Smooth muscle cell (in vitro differentiated cells): ENCODE data around the gene ZNF343. TPM values are rescaled to one million over a fixed set of nuclear protein-coding genes. Genes with fewer than 3 reads are reported as not detected.

Source experiments
- DNase-seq: peaks from one replicate; lab custom pipeline; 2025; ENCODE audit not compliant: unreplicated experiment; lab: John Stamatoyannopoulos, UW
- H2AFZ ChIP-seq: fragments of 200-600 bp; sonication (generic); 2 replicates; pipeline ENCODE4 v1.6.0; 2016; ENCODE audit warnings: antibody characterized with exemption, low read depth, mild to moderate bottlenecking
- H3F3A ChIP-seq: fragments of 200-600 bp; sonication (generic); 2 replicates; pipeline ENCODE4 v1.6.0; 2017; ENCODE audit warnings: antibody characterized with exemption, low read depth
- H3K27ac ChIP-seq: fragments of 200-600 bp; sonication (generic); 2 replicates; pipeline ENCODE4 v1.5.1; 2016; ENCODE audit warnings: low read depth, mild to moderate bottlenecking
- H3K27me3 ChIP-seq: fragments of 200-600 bp; sonication (generic); 2 replicates; pipeline ENCODE4 v1.6.1; 2016; ENCODE audit warnings: low read depth, mild to moderate bottlenecking
- H3K36me3 ChIP-seq: fragments of 200-600 bp; sonication (generic); 2 replicates; pipeline ENCODE4 v1.5.1; 2016; ENCODE audit warnings: low read depth
- H3K4me1 ChIP-seq: fragments of 200-600 bp; sonication (generic); 2 replicates; pipeline ENCODE4 v1.5.1; 2016; ENCODE audit warnings: low read depth
- H3K4me2 ChIP-seq: fragments of 200-600 bp; sonication (generic); 2 replicates; pipeline ENCODE4 v1.6.0; 2016; ENCODE audit warnings: mild to moderate bottlenecking
- H3K4me3 ChIP-seq: fragments of 200-600 bp; sonication (generic); 2 replicates; pipeline ENCODE4 v1.5.1; 2016; ENCODE audit warnings: mild to moderate bottlenecking
- H3K79me2 ChIP-seq: fragments of 200-600 bp; sonication (generic); 2 replicates; pipeline ENCODE4 v1.6.0; 2016; ENCODE audit warnings: low read depth, mild to moderate bottlenecking
- H3K9ac ChIP-seq: fragments of 200-600 bp; sonication (generic); 2 replicates; pipeline ENCODE4 v1.6.0; 2016; ENCODE audit warnings: low read depth
- H3K9me3 ChIP-seq: fragments of 200-600 bp; sonication (generic); replicated peaks from 2 replicates; pipeline ENCODE4 v1.5.1; 2016; ENCODE audit warnings: low read depth
- H4K20me1 ChIP-seq: fragments of 200-600 bp; sonication (generic); 2 replicates; pipeline ENCODE4 v1.6.0; 2016; ENCODE audit warnings: low read depth
- WGBS: methylation state at CpG from one replicate; pipeline ENCODE4 v1.1.7; 2016; ENCODE audit warnings: low lambda C conversion rate; 5-methylcytosine and 5-hydroxymethylcytosine counted together
- polyA plus RNA-seq: library from polyadenylated mRNA; unstranded; fragments of >200 nt; fragmentation: Nextera tagmentation; extraction: Ambion mirVana; gene quantifications from 2 replicates; pipeline ENCODE4 v1.2.1, GENCODE V29; 2016
- total RNA-seq: library from RNA; depleted of rRNA; stranded (reverse); fragments of >200 nt; gene quantifications from 2 replicates; pipeline ENCODE4 v1.2.3, GENCODE V29; 2014
- TF ChIP-seq, protein P1 (sequence below): fragments of 200-600 bp; sonication (generic); IDR thresholded peaks from 2 replicates; pipeline ENCODE4 v1.5.1; 2017; ENCODE audit warnings: borderline replicate concordance, mild to moderate bottlenecking, antibody characterized with exemption; ENCODE audit not compliant: insufficient read depth, poor library complexity, severe bottlenecking

Gene ZNF343
- total RNA-seq (2.3 and 5.0 TPM in 2 replicates), polyA plus RNA-seq (4.3 and 5.0 TPM in 2 replicates)

GRCh38 chr20:2508631-2509467 is at the start of gene ZNF343:
Gene ZNF343, minus strand, starts transcription at chr20:2508915. Its CDS starts 15,020 bp downstream, at chr20:2493895.
- Histone ChIP-seq H3K4me2 (peak within 1 kb of the TSS; percentile 95), H3K4me1 (peaks cover 11% of the 10 kb centered on the region), H3K9ac (peak within 1 kb of the TSS; percentile 69), H3K4me3 (peak within 1 kb of the TSS; percentile 78), H3K9me3 (no peaks in the 10 kb centered on the region), H3F3A (no peaks in the 10 kb centered on the region), H3K79me2 (peaks cover 33% of the 10 kb centered on the region), H2AFZ (peak within 1 kb of the TSS; percentile 96), H3K27me3 (peaks cover 12% of the 10 kb centered on the region), H3K36me3 (no peaks in the 10 kb centered on the region), H3K27ac (peak within 1 kb of the TSS; percentile 51), H4K20me1 (peaks cover 4% of the 10 kb centered on the region)
- DNase-seq, result peak; percentile 66
- WGBS, result under 1% methylated on average over 52 of the region's 53 CpGs
- TF ChIP-seq, protein P1, sequence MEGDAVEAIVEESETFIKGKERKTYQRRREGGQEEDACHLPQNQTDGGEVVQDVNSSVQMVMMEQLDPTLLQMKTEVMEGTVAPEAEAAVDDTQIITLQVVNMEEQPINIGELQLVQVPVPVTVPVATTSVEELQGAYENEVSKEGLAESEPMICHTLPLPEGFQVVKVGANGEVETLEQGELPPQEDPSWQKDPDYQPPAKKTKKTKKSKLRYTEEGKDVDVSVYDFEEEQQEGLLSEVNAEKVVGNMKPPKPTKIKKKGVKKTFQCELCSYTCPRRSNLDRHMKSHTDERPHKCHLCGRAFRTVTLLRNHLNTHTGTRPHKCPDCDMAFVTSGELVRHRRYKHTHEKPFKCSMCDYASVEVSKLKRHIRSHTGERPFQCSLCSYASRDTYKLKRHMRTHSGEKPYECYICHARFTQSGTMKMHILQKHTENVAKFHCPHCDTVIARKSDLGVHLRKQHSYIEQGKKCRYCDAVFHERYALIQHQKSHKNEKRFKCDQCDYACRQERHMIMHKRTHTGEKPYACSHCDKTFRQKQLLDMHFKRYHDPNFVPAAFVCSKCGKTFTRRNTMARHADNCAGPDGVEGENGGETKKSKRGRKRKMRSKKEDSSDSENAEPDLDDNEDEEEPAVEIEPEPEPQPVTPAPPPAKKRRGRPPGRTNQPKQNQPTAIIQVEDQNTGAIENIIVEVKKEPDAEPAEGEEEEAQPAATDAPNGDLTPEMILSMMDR, result no peak

DNA sequence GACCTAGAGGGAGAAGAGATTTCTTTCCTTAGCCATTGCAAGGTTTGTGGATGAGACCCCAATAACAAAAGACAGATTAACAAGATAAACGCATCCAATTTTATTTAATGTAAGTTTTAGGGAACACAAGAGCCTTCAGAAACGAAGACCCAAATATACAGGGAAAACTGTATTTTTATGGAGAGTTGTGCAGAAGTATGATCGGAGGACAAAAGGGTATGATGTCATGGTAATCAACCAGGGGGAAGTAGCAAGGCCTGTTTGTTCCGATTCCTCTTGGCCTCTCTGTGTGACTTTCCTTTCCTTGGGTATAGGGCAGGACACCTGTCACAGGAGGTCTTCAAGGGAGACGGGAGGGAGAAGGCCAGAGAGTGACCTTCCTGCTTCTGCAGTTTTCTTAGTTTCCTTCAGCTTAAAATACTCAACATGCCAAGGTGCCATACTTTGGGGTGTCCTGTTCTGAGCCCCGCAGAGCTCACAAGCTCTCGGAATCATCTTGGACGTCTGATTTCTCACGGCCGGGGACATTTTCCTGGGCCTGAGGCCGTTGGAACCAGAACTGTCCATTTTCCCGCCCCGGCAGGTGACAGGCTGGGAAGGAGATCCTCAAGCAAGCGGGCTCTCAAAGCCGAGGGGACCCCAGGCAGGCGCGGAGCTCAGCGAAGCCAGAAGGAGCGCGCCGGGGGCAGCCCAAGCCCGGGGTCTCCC is 49.3 kb upstream of the ZNF343 start:
- Histone ChIP-seq H3K36me3 (no peaks in the 10 kb centered on the region), H3K4me3 (no peak overlapping the region), H2AFZ (no peak overlapping the region), H3K9ac (no peak overlapping the region), H3F3A (no peaks in the 10 kb centered on the region), H3K27ac (no peak overlapping the region), H3K27me3 (peaks cover 93% of the 10 kb centered on the region), H4K20me1 (no peaks in the 10 kb centered on the region), H3K4me2 (no peak overlapping the region), H3K4me1 (no peaks in the 10 kb centered on the region), H3K79me2 (no peaks in the 10 kb centered on the region), H3K9me3 (no peaks in the 10 kb centered on the region)
- TF ChIP-seq, protein P1, result no peak
- WGBS, result 49% methylated on average over 22 of the region's 22 CpGs
- DNase-seq, result no peak

GRCh38 chr20:2545594-2545993 is 36.9 kb upstream of the ZNF343 start:
- no peaks in the 10 kb centered on the region for H3K9me3 ChIP-seq
- DNase-seq, result no peak
- H2AFZ ChIP-seq, result no peak overlapping the region
- no peak overlapping the region for H3K4me2 ChIP-seq
- H3K4me1 ChIP-seq, result no peaks in the 10 kb centered on the region
- TF ChIP-seq, protein P1, result no peak
- no peak overlapping the region for H3K9ac ChIP-seq
- H3K79me2 ChIP-seq, result no peaks in the 10 kb centered on the region
- peaks cover 82% of the 10 kb centered on the region for H3K27me3 ChIP-seq
- 72% methylated on average over 2 of the region's 2 CpGs for WGBS
- no peaks in the 10 kb centered on the region for H4K20me1 ChIP-seq
- no peak overlapping the region for H3K27ac ChIP-seq
- no peaks in the 10 kb centered on the region for H3K36me3 ChIP-seq
- H3K4me3 ChIP-seq, result no peak overlapping the region
- H3F3A ChIP-seq, result no peaks in the 10 kb centered on the region
